HG03442 (cell line): Measurements from ENCODE around the gene SYTL5.
A peak's percentile ranks its signal among the peaks of the same experiment; 100 is the strongest.
"Not testable (repeated sequence)": the region's sequence is repeated elsewhere in the genome, so short reads cannot be mapped to it uniquely, and the experiment has no call there.

ENCODE experiments used
- ATAC-seq: cut with Tn5 transposase; IDR thresholded peaks from one replicate; pipeline ENCODE4 v1.9.1; 2021; ENCODE audit warnings: mild to moderate bottlenecking, moderate library complexity; ENCODE audit not compliant: unreplicated experiment

Gene SYTL5

DNA sequence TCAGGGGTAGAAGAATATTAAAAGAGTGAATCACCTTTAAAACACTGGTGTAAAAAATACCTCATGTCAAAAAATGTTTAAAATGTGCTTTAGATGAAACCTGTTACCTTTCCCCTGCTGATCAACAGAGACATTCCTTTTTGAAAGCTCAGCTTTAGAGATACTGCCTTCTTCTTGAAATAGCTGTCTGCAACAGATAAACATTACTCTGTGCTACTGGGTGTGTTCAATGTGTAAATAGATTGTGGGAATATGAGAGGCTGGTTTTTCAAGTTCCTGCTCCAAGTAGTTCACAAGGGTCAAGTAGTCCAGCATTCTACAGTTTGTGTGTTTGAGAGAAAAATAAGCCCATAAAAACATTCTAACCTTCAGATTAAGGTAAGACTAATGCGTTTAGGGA lies at the start of gene SYTL5:
SYTL5 (plus strand) TSS at position 263 of the 400 bp plus-strand sequence. CDS start 27,337 bp downstream, outside the sequence.
- no peak for ATAC-seq

DNA sequence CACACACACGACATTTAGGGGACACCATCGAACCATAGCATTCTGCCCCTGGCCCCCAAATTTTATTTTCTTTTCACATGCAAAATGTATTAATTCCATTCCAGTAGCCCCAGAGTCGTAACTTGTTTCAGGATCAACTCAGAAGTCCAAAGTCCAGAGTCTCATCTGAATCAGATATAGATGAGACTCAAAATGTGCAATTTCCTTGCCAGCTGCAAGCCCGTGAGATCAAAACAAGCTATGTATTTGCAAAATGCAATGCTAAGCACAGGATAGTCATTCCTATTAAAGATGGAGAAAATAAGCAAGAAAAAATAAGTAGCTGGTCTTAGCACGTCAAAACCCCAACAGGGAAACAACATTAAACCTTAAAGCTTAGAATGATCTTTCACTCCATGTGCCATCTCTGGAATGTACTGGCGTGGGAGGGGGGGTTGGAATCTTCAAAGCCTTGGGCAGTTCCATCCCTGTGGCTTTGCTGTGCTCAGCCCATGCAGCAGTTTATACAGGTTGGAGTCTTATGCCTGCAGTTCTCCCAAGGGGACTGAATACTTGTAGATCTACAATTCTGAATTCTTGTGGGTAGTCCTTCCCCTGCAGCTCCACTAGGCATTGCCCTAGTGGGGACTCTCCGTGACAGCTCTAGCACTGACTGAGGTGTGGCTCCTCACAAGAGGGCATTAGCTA lies 47.7 kb upstream of the SYTL5 start:
- no peak for ATAC-seq

DNA sequence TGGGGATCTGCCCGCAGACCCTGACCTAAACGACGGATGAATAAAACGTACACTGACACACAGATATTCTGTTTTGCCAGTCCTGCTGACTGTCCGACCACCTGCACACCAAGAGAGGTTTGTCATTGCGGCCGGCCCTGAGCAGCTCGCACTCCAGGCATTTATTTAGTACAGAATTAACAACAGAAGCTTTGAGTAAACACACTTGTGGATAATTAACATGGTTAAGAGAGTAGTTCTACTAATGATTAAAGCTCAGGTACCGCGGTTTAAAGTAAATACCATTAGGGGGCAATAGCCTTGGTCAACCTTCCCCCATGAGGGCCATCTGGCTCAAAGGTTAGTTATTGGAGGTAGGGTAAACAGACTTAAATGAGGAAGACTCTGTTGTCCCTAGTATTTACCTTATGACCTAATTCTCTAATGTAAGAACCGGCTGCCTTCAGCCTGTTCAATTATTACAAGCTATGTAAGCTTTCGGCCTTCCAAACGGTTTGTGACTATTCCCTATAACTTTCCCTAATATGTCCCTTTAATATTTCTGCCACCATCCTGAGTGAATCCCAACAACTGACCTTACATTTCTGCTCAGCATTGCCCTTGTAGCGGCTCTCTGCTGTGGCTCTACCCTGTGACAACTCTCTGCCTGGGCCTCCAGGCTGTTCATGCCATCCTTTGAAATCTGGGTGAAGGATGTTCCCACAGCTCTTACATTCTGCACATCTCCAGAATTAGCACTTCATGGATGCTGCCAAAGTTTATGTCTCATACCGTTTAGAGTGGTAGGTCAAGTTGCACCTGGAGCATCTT lies 46.9 kb upstream of the SYTL5 start:
- no peak for ATAC-seq

DNA sequence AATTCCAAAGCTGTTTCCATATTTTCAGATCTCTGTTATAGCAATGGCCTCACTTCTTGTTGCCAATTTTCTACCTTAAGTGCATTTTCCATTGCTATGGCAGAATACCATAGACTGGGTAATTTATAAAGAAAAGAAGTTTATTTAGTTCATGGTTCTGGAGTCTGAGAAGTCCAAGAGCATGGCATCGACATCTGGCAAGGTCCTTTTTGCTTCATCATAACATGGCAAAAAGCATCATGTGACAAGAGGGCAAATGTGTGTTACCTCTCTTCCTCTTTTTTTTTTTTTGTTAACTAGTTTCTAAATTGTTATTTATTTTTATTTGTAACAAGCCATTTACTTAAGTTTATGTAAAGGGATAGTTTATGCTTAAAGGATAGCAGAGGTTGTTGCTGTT lies 45.2 kb upstream of the SYTL5 start:
- ATAC-seq = no peak

GRCh38 chrX:37967714-37968113 lies 38.6 kb upstream of the SYTL5 start:
- no peak for ATAC-seq

DNA sequence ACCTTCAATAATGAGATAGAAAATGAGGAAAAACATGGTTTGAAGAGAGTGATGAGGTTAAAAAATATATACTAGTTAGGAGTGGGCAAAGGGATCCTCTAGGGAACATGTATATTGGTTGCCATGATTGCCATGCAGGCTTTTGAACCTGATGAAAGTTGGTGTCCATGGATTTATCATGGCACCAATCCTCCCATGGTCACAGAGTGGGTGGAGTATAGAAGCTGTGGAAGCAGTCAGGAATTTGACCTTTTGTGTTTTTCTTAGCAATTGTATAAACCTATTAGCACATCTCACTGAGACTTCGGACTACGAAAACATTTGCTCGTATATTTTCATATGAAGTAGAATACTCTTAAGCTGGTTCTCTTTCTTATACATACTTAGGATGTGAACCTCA lies 30.9 kb upstream of the SYTL5 start:
- ATAC-seq = no peak

DNA sequence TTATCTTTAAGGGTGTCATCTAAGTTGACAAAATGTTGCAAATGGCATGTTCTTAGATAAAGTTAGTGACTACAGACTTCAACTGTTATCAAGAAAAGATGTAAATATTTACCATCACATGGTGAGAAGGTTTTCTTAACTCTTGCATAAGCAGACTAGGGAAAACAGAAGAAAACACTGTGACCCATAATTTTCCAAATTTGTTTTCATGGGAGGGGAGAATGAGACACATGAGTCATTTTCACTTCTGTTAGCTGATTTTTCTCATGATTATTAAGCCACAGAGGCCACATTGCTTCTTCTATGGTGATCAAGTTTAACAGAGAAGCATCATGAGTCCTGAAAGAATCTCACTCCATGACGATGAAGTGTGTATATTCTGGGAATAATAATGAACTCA lies 30.2 kb upstream of the SYTL5 start:
- ATAC-seq = no peak

- ATAC-seq = no peak
Measured at GRCh38 chrX:37984880-37985279, 21.5 kb upstream of the SYTL5 start.

- ATAC-seq = no peak
Measured at GRCh38 chrX:37986893-37987292, 19.5 kb upstream of the SYTL5 start.

GRCh38 chrX:37989304-37989703 lies 17.0 kb upstream of the SYTL5 start:
- ATAC-seq = no peak

DNA sequence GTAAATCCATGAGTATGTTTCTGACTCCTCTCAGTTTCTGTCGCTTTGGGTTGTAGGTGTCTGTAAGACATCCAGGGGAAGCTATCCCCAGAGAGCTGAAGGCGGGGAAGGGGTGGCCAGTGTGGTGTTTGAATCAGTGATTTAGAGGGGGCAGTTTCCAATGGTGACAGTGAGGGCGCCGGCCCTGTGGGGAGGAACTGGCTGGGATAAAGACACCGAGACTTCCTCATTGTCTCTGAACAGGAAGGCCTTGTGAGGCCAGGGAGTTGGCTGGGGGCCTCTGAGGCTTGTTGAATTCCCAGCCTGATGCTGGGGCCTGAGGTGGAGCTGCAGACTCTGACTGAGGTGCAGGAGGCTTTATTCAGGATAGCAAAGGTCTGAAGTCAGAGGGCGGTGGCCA lies 15.1 kb upstream of the SYTL5 start:
- ATAC-seq = not testable (repeated sequence)

- no peak for ATAC-seq
Measured at GRCh38 chrX:37993176-37993575, 13.2 kb upstream of the SYTL5 start.

- ATAC-seq = peak; percentile 85
Measured at GRCh38 chrX:37993837-37994619, 12.3 kb upstream of the SYTL5 start.

DNA sequence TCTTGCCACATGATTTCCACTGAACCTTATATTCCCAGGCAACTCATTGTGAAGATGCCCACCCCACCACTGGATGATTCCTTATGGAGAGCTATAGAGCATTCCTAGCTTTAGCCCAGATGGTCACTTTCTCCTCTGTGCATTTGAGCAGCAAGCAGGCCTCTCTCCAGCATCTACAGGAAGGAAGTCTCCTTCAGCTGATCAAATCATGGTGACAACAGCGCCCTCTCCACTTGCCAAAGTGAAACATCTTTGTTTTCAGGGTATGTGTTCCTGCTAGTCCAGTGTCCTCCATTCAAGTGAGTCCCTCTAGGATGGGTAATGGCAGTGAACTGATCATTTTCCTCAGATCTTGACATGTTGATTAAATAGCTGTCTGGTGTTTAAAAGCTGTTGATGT lies 10.9 kb upstream of the SYTL5 start:
- ATAC-seq = no peak

GRCh38 chrX:37997096-37997495 lies 9.3 kb upstream of the SYTL5 start:
- ATAC-seq = no peak

DNA sequence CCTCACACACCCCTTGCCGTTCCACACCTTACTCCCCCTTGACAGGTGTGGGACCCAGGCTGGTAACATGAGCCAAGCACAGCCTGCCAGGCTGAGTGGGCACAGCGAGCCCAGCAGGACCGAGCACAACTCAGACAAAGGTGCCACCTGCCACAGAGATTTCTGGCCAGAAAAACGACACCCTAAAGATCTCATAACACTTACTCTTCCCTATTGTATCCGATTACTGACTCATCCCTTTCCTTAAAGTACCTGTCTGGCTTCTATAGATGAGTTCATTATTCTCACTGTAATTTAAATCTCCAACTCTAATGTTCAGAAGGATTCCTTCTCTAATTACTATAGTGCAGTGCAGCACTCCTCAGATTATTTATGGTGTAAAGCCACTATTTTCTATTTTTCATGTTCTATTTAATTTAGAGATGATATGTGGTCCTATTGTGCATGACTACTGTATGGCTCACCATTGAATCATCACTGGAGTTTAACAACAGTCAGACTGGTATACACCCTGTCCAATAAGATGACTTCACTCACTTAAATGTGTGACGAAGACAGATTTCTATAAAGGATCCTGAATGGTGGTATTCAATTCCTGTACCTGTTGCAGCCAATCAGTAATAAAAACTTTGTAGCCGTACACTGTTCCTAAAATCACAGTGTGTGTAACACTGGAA lies 7.6 kb upstream of the SYTL5 start:
- no peak for ATAC-seq

DNA sequence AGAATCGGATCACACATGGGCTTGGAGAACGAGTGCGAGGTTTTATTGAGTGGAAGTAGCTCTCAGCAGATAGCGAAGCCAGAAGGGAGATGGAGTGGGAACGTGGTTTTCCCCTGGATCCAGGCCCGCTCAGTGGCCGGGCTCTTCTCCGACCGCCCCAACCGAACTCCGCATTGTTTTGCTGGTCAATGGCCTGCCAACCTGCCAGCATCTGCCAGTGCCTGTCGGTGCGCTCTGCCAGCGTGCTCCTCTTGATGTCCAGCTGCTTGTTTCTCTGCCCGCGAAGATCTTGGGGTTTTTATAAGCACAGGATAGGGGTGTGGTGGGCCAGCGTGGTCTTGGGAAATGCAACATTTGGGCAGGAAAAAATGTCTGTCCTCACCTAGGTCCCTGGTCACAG lies 5.6 kb upstream of the SYTL5 start:
- ATAC-seq = no peak

DNA sequence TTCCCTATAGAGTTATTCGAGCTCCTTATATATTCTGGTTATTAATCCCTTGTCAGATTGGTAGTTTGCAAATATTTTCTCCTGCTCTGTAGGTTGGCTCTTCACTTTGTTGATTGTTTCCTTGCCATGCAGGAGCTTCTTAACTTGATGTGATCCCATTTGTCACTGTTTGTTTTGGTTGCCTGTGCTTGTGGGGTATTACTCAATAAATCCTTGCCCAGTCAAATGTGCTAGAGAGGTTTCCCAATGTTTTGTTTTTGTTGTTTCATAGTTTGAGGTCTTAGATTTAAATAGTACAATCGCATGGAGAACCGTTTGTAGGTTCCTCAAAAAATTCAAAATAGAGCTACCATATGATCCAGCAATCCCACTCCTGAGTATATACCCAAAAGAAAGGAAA lies 2.3 kb upstream of the SYTL5 start:
- ATAC-seq = no peak

GRCh38 chrX:38006778-38007177 lies 425 bp downstream of the SYTL5 start:
- ATAC-seq = no peak

GRCh38 chrX:38008658-38009057 lies 2.3 kb downstream of the SYTL5 start:
- ATAC-seq = no peak

GRCh38 chrX:38009641-38010040 lies 3.3 kb downstream of the SYTL5 start:
- no peak for ATAC-seq
